Activated effector memory CD4-positive, alpha-beta T cell treated with Interleukin-2 at 50 U/mL for 16 hours (primary cell): ENCODE results near the gene ANKRD33B.
"Not testable (repeated sequence)": the region's sequence is repeated elsewhere in the genome, so short reads cannot be mapped to it uniquely, and the experiment has no call there.

ENCODE experiments used
- DNase-seq: peaks from one replicate; pipeline ENCODE4 v3.0.0-alpha.2; 2020

Gene ANKRD33B

DNA sequence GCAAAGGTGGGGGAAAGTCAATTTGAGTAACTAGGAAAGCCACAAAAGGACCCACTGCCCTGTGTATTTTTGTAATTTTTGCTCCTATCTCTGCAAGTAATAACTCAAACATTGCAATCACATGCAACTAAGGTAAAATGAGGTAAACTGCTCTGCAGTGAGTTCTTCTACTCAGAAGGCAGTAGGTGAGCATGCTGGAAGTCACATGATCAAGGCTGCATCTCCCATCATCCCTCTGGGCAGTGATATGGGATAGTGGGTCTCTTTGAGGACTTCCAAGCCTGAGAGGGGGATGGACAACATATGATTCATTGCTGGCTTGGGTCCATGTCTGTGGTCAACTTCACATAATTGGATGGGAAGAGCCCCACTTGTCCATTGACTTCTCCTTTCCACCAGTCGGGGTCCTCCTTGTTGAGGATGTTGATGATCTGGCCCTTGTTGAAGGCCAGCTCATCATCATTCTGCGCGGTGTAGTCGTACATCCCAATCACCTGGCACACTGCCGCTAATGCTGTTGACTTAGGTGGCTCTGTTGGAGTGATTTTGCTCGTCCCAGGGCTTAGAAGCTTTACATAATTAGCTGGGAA is 100.4 kb downstream of the ANKRD33B start:
- DNase-seq: not testable (repeated sequence)

GRCh38 chr5:10665799-10666198 is 101.9 kb downstream of the ANKRD33B start:
- DNase-seq: no peak

GRCh38 chr5:10666531-10667299 is 102.8 kb downstream of the ANKRD33B start:
- DNase-seq: no peak

DNA sequence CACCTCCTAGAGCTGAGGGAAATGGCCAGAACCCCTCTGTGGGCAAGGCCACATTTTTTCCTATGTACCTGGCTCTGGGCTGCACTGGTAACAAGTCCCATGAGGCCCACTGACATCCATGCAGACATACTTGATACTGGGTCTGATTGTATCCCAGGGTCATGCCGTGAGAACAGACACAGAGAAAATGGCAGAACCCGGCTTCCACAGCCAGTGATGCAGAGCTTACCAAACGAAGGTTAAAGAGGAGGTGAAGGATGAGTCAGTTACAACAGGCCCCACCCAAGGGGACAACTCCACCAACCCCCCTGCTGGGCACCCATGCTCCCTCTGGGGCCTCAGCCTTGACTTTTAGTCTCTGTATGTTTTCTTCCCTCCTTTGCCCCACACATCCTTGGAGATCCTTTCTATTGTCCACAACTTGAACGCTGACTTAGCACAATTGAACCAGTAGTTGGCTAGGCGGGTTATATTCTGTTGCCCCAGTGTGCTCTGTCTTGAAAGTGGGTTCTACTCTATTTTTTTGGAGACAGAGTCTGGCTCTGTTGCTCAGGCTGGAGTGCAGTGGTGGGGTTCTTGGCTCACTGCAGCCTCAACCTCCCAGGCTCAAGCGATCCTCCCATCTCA is 103.7 kb downstream of the ANKRD33B start:
- no peak for DNase-seq

- no peak for DNase-seq
Measured at GRCh38 chr5:10668697-10669096, 104.8 kb downstream of the ANKRD33B start.

- DNase-seq: no peak
Measured at GRCh38 chr5:10669983-10670382, 106.1 kb downstream of the ANKRD33B start.

- DNase-seq: no peak
Measured at GRCh38 chr5:10671041-10672008, 107.5 kb downstream of the ANKRD33B start.

DNA sequence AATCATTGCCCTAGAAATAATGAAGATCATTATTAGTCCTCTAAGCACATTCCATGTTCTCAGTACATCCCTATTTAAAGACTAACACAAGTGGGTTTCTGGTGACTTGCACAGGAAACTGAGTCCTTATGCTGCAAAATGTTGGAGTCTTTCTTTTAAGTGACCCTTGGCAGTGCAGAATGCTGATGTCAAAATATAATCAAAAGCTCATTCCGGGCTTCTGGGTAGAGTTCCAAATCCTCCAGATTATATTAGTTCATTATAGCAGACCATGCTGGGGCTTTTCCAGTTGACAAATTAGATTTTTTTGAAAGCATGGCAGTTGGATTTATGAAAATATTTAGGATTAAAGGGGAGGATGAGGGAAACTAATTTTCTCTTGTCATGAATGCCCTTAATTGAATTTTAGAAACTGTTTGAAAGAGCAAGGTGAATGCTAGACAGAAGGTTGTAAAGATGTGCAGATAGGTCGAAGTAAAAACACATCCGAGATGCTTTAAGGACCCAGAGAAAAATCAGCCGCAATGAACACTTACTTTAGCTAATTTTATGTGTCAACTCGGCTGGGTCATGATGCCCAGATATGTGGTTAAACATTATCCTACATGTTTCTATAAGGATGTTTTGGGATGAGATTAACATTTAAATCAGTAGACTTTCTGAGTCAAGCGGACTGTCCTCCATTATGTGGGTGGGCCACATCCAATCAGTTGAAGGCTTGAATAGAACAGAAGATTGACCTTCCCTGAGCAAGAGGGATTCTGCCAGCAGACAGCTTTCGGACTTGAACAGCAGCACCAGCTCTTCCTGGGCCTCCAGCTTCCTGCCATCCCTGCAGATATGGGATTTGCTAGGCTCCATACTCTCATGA is 108.5 kb downstream of the ANKRD33B start:
- DNase-seq: no peak

DNA sequence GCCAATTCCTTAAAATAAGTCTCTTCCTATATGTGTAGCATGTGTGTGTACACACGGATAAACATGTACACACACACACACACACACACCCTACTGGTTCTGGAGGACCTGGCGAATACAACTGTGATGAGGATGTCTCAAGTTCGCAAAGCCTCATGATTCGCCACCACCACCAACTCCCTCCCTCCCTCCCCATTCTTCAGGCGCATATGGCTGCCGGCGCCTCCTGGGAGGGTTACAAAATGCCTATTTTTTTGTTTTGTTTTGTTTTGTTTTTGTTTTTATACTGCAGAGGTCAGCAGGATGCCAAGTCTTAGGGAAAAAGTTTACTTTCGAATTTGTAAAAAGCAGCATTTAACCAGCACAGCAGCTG is 109.1 kb downstream of the ANKRD33B start:
- DNase-seq: no peak

DNA sequence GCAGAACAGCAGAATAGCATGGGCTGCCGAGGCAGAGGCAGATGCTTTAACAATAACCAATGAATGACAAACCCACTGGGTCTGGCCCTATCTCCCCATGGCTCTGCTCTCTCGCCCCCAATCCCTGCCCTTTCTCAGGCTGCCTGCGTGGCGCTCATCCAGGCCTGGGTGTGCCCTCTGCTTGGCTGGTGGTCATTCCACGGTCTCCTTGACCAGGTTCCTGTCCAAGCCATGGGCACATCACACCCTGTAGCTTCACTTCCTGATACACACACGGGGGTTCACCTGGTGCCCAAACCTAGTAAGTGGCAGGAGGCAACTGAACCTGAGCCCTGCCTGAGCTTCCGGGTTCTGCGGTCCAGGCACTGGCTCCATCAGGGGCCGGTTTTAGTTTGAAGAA is 109.5 kb downstream of the ANKRD33B start:
- no peak for DNase-seq

DNA sequence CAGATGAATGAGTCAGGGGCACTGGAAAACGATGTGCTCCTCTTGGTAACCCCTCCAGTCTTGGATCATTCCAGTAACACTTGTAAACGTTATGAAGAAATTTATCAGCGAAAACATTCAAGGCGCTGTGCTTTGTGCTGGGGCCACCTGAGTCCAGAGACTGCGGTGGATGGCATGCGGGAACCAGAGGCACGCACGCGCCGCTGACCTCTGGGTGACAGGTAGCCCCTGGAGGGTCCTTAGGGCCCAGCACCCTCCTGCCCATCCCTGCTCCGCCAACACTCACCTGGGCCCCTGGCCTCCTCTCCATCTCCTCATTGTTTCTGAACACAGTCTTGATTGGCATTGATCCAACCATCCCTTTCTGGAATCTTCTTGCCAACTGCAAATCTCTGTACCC is 110.2 kb downstream of the ANKRD33B start:
- no peak for DNase-seq

GRCh38 chr5:10674582-10674981 is 110.7 kb downstream of the ANKRD33B start:
- DNase-seq: no peak

DNA sequence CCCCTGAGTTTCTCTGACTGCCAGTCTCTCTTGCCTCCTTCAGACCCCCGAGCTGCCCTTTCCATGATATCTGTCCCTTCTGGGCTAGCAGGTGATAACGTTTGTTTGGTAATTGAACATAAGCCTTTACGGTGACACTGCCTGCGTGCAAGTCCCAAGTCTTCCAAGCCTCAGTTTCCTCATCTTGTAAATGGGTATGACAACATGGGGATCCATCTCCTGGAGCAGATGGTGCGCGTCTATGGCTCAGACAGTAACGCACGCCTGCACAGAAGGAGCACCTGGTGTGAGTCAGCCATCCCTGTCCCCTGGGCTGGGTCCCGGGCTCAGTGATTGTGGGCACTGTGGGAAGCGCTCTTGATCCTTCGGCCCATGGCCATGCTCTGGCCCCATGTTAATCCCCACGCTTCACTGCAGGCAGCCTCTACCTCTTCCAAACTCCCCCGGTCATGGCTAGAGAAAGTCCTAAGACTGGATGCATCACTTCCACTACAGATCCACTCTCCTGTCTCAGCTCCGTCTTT is 111.4 kb downstream of the ANKRD33B start:
- DNase-seq: no peak

DNA sequence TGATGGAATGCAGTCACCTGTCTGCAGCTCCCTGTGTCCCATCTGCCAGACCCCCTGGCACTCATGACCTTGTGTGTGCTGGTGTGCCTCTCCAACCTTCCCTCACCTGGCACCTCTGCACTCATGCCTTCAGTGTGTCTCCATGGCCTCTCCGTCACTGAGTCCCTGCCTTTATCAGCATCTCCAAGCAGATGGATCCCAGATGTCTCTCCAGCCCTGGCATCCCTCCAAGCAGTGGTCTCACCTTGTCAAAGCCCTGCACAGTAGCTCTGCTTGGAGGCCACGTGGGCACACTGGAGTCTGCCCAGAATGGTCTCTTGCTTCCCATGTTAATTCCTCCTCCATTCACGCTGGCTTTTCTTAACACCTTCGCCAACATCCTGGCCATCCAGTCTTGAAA is 112.4 kb downstream of the ANKRD33B start:
- DNase-seq: no peak

GRCh38 chr5:10676946-10677345 is 113.1 kb downstream of the ANKRD33B start:
- DNase-seq: no peak

GRCh38 chr5:10677533-10677932 is 113.7 kb downstream of the ANKRD33B start:
- no peak for DNase-seq

- no peak for DNase-seq
Measured at GRCh38 chr5:10678244-10678643, 114.4 kb downstream of the ANKRD33B start.

DNA sequence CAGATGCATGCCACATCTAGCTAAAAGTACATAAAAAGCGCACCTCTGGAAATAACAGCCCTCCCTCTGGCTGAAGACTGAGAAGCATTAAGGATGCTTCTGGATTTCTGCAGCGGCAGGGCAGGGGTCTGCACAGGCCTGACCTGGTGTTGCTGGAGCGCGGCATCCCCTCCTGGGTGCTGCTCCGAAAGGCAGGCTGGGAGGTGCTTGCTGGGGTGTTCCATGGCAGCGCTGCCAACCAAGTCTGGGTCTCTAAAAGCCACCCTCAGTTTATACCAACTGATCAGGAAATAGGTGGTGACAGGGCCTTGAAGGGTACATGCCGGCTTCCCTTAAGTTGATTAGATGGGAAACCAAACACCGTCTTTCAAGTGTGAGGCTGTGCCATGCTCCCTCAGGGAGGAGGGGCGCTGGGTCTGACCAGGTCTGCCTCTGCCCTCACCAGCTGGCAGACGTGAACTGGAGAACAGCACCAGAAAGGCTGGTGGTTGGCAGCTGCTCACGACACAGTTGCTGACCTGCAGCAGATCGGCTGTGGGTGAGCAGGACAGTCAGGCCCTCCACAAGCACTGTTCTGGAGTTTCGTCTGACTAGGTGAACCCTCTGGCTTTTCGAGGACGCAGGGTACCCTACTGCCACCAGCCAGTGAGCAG is 115.6 kb downstream of the ANKRD33B start:
- no peak for DNase-seq

DNA sequence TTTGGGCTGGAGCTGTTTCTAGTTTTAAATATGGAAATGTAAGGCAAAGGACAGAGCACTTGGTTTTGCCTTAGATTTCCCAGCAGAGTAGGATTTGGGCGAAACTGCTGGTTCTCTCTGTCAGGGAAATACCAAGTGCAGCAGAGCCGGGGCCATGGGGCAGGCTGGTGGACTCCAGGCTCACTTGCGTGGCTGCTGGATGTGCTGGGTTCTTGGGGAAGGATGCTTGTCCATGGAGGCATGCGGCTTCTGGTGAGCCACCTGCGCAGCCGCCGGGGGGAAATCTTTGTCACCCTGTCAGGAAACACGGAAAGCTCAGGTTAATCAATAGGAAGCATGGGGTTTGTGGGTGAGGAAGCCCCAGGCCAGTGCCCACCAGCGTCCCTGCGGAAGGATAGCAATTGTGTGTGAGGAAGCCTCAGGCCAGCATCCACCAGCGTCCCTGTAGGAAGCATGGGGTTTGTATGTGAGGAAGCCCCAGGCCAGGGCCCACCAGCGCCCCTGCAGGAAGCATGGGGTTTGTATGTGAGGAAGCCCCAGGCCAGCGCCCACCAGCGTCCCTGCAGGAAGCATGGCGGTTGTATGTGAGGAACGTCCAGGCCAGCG is 117.1 kb downstream of the ANKRD33B start:
- no peak for DNase-seq

DNA sequence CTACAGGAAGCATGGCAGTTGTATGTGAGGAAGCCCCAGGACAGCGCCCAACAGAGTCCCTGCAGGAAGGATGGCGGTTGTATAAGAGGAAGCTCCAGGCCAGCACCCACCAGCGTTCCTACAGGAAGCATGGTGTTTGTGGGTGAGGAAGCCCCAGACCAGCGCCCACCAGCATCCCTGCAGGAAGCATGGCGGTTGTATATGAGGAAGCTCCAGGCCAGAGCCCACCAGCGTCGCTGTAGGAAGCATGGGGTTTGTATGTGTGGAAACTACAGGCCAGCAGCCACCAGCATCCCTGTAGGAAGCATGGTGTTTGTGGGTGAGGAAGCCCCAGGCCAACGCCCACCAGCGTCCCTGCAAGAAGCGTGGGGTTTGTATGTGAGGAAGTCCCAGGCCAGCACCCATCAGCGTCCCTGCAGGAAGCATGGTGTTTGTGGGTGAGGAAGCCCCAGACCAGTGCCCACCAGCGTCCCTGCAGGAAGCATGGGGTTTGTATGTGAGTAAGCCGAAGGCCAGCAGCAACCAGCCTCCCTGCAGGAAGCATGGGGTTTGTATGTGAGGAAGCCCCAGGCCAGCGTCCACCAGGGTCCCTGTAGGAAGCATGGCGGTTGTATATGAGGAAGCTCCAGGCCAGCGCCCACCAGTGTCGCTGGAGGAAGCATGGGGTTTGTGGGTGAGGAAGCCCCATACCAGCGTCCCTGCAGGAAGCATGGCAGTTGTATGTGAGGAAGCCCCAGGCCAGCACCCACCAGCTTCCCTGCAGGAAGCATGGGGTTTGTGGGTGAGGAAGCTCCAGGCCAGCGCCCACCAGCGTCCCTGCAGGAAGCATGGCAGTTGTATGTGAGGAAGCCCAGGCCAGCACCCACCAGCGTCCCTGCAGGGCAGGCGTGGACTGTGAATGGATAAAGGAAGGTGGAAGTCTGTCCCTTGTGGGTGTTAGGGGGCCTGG is 118.1 kb downstream of the ANKRD33B start:
- no peak for DNase-seq
